PFSK-1 (cell line): ENCODE measurements around the gene CHD8.

Experiments used
- FOXP2 ChIP-seq: optimal IDR thresholded peaks from 2 replicates; pipeline ENCODE3; 2011; ENCODE audit warnings: borderline replicate concordance, control low read depth, inconsistent platforms; ENCODE audit not compliant: insufficient read depth; ENCODE audit errors: extremely low read length, extremely low read depth
- POLR2AphosphoS5 ChIP-seq: IDR thresholded peaks from 2 replicates; pipeline ENCODE4 v1.6.1; 2012; ENCODE audit warnings: low read depth, mild to moderate bottlenecking, control low read depth, low read length, moderate library complexity
- REST ChIP-seq, 2 experiments: IDR thresholded peaks; 2 replicates each; pipeline versions ENCODE4 v1.6.1 to v1.8.0; 2011 to 2012; ENCODE audit warnings: low read depth in 2 of 2, low read length in 2 of 2, control low read depth in 1 of 2, inconsistent platforms in 1 of 2, mild to moderate bottlenecking in 1 of 2, moderate library complexity in 1 of 2; ENCODE audit not compliant: insufficient read depth in 1 of 2
- SIN3A ChIP-seq: IDR thresholded peaks from 2 replicates; pipeline ENCODE4 v1.6.1; 2012; ENCODE audit warnings: mild to moderate bottlenecking, low read length, moderate library complexity, borderline replicate concordance; ENCODE audit not compliant: insufficient read depth
- TAF1 ChIP-seq: IDR thresholded peaks from 2 replicates; pipeline ENCODE4 v1.6.1; 2012; ENCODE audit warnings: low read length, control low read depth, borderline replicate concordance; ENCODE audit not compliant: insufficient read depth

The CHD8 gene

GRCh38 chr14:21467616-21468015, 11.7 kb upstream of the CHD8 start:
- no peak for TF ChIP-seq POLR2AphosphoS5
- TF ChIP-seq TAF1 = no peak
- TF ChIP-seq FOXP2 = no peak
- no peak for TF ChIP-seq SIN3A
- no peak for TF ChIP-seq REST (IDR thresholded peaks at IDR 0.05; ENCODE audit: insufficient read depth in 1 of 2, low read depth in 2 of 2, low read length in 2 of 2)

- no peak for TF ChIP-seq SIN3A
- no peak for TF ChIP-seq FOXP2
- no peak for TF ChIP-seq TAF1
- no peak for TF ChIP-seq POLR2AphosphoS5
- TF ChIP-seq REST (IDR thresholded peaks at IDR 0.05; ENCODE audit: insufficient read depth in 1 of 2, low read depth in 2 of 2, low read length in 2 of 2) = no peak
Measured at GRCh38 chr14:21455592-21455911, 371 bp downstream of the CHD8 start.

GRCh38 chr14:21454843-21455544, 929 bp downstream of the CHD8 start:
- TF ChIP-seq POLR2AphosphoS5 = no peak
- TF ChIP-seq REST (IDR thresholded peaks at IDR 0.05; ENCODE audit: insufficient read depth in 1 of 2, low read depth in 2 of 2, low read length in 2 of 2) = no peak
- no peak for TF ChIP-seq TAF1
- no peak for TF ChIP-seq FOXP2
- TF ChIP-seq SIN3A = no peak

GRCh38 chr14:21449899-21450216, 6.1 kb downstream of the CHD8 start:
- TF ChIP-seq SIN3A = no peak
- TF ChIP-seq REST (IDR thresholded peaks at IDR 0.05; ENCODE audit: insufficient read depth in 1 of 2, low read depth in 2 of 2, low read length in 2 of 2) = no peak
- TF ChIP-seq TAF1 = no peak
- TF ChIP-seq FOXP2 = no peak

- TF ChIP-seq TAF1 = no peak
- no peak for TF ChIP-seq FOXP2
- TF ChIP-seq SIN3A = no peak
- no peak for TF ChIP-seq REST (IDR thresholded peaks at IDR 0.05; ENCODE audit: insufficient read depth in 1 of 2, low read depth in 2 of 2, low read length in 2 of 2)
- TF ChIP-seq POLR2AphosphoS5 = no peak
Measured at GRCh38 chr14:21440859-21441258, 15.1 kb downstream of the CHD8 start.
